Stimulated activated effector memory CD8-positive, alpha-beta T cell treated with anti-CD3 and anti-CD28 coated beads, Interleukin-12 subunit alpha, Interleukin-12 subunit beta, amount 100 ng/mL, for 72 hours (primary cell): ENCODE measurements around the gene MIDN.
A peak's percentile ranks its signal among the peaks of the same experiment; 100 is the strongest.

Source experiments
- ATAC-seq: fragments of 150-1000 bp; cut with Tn5 transposase; 2 replicates; pipeline ENCODE4 v1.10.0; 2021
- DNase-seq, 2 donors: peaks; one replicate each; pipeline ENCODE4 v3.0.0; 2021 to 2022; ENCODE audit warnings: low spot score in 2 of 2
- H3K27ac Mint-ChIP-seq: one replicate; pipeline ENCODE4 v1.8.0; 2022; ENCODE audit warnings: mild to moderate bottlenecking, mixed read lengths
- H3K36me3 Mint-ChIP-seq: one replicate; pipeline ENCODE4 v1.8.0; 2022; ENCODE audit warnings: mild to moderate bottlenecking, mixed read lengths
- H3K4me1 Mint-ChIP-seq: one replicate; pipeline ENCODE4 v1.8.0; 2022; ENCODE audit warnings: mixed read lengths
- H3K4me3 Mint-ChIP-seq: one replicate; pipeline ENCODE4 v1.8.0; 2022; ENCODE audit warnings: mild to moderate bottlenecking, mixed read lengths
- H3K9me3 Mint-ChIP-seq: one replicate; pipeline ENCODE4 v1.8.0; 2022; ENCODE audit warnings: mixed read lengths

MIDN gene

DNA sequence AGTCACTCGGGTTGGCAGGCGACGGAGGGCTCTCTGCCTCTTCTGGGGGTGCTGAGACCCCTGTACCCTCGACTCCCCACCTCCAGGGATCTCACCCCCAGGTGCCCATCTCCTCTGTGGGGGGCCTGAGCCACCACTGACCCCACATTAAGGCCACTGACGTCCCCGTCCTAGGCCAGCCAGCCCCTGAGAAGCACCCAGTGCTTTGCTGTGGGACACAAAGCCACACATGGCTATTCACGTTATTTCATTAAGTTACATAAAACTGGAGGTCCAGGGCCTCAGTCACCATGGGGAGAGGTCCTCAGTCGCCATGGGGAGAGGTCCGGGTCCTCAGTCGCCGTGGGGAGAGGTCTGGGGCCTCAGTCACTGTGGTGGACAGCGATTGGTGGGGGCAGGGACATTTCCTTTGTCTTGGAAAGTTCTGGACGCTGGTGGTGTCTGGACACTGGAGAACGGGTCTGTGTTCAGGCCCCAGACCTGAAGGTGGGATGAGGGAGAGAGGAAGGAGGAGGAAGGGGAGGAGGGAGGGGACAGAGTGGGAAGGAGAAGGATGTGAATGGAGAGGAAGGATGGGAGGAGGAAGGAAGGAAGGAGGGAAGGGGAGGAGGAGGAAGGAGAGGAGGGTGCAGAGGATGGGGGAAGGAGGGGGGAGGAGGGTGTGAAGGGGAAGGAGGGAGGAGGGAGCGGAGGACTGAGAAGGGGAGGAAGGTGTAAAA is 33.3 kb downstream of the MIDN start:
- peak overlapping the region; percentile 63 for H3K27ac Mint-ChIP-seq
- DNase-seq (no peak), ATAC-seq (no peak)
- H3K4me3 Mint-ChIP-seq: no peak overlapping the region
- peaks cover 20% of the 10 kb centered on the region for H3K4me1 Mint-ChIP-seq
- peaks cover 37% of the 10 kb centered on the region for H3K36me3 Mint-ChIP-seq
- no peaks in the 10 kb centered on the region for H3K9me3 Mint-ChIP-seq

- peaks cover 18% of the 10 kb centered on the region for H3K4me1 Mint-ChIP-seq
- peaks cover 28% of the 10 kb centered on the region for H3K36me3 Mint-ChIP-seq
- DNase-seq: no peak
- H3K9me3 Mint-ChIP-seq: no peaks in the 10 kb centered on the region
- no peak overlapping the region for H3K4me3 Mint-ChIP-seq
- no peak overlapping the region for H3K27ac Mint-ChIP-seq
- ATAC-seq: no peak
Observed at GRCh38 chr19:1282588-1283206, 34.3 kb downstream of the MIDN start.

GRCh38 chr19:1283207-1283916 is 35.0 kb downstream of the MIDN start:
- DNase-seq (peak in 1 of 2 donors; percentile 57), ATAC-seq (no peak)
- peaks cover 21% of the 10 kb centered on the region for H3K36me3 Mint-ChIP-seq
- no peak overlapping the region for H3K27ac Mint-ChIP-seq
- H3K9me3 Mint-ChIP-seq: no peaks in the 10 kb centered on the region
- H3K4me1 Mint-ChIP-seq: peaks cover 18% of the 10 kb centered on the region
- H3K4me3 Mint-ChIP-seq: no peak overlapping the region

- ATAC-seq (no peak), DNase-seq (no peak)
- H3K9me3 Mint-ChIP-seq: no peaks in the 10 kb centered on the region
- no peak overlapping the region for H3K27ac Mint-ChIP-seq
- H3K36me3 Mint-ChIP-seq: peaks cover 16% of the 10 kb centered on the region
- peaks cover 18% of the 10 kb centered on the region for H3K4me1 Mint-ChIP-seq
- H3K4me3 Mint-ChIP-seq: peak overlapping the region; percentile 46
Observed at GRCh38 chr19:1283917-1284292, 35.5 kb downstream of the MIDN start.

DNA sequence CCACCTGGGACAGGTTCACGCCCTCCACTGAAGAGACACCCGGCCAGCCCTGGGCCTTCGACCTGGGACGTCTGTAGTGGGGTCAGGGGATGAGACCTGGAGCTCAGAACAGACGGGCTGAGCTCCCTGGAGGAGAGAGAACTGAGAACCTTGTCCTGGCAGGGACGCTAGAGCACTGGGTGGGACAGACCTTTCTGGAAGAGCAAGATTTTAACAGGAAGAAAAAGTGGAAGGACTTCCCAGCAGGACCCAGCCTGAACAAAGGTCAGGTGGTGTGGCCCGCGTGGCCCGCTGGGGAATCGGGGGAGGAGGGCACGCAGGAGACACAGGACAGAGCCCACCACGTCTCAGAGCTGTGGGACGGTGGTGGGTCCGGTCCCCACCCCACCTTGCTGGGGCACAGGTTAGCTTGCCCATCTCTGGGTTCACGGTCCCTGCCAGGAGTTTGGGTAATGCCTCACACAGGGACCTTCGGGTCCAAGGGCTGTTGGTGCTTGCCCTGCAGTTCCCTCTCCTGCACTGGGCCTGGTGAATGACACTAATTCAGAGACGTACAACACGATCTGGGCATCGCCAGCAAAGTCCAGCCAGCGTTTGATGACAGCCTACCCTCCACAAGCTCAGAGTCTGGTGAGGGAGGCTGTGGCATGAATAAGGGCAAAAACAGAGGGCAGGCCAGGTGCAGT is 36.1 kb downstream of the MIDN start:
- no peak overlapping the region for H3K27ac Mint-ChIP-seq
- H3K4me3 Mint-ChIP-seq: peak overlapping the region; percentile 46
- no peak for ATAC-seq
- peaks cover 16% of the 10 kb centered on the region for H3K4me1 Mint-ChIP-seq
- no peak for DNase-seq
- peaks cover 10% of the 10 kb centered on the region for H3K36me3 Mint-ChIP-seq
- H3K9me3 Mint-ChIP-seq: no peaks in the 10 kb centered on the region

DNA sequence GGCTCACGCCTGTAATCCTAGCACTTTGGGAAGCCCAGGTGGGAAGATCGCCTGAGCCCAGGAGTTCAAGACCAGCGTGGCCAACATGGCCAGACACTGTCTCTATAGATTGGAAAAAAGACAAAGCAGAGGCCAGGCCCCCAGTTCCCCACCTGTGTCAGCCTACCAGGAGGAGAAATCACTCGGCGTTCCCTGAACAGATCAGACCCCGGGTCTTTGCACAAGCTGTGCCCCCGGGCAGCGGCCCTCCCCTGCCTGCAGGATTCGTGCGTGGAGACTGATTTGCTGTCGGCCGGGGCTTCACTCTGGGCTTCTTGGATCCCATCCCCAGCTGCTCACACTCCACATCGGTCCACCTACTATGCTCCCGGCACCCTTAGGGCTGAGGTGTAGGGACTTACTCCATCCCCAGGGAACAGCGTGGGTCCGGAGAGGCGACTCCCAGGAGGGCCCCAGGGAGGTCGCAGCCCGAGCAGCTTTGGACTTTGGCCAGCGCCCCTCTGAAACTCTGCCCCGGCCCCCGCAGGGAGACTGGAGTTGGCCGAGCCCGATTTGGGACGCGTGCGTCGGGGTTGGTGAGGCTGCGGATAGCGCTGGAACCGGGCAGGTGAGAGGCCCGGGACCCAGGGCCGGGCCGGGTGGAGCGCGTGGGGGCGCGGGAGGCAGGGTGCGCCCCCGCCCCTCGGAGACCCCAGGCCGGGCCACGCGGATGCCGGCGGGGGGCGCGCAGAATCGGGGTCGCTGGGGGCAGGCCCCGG is 36.8 kb downstream of the MIDN start:
- peaks cover 6% of the 10 kb centered on the region for H3K36me3 Mint-ChIP-seq
- peak overlapping the region; percentile 46 for H3K4me3 Mint-ChIP-seq
- peaks cover 9% of the 10 kb centered on the region for H3K4me1 Mint-ChIP-seq
- H3K9me3 Mint-ChIP-seq: no peaks in the 10 kb centered on the region
- ATAC-seq: no peak
- peak in 1 of 2 donors; percentile 57 for DNase-seq
- H3K27ac Mint-ChIP-seq: no peak overlapping the region

DNA sequence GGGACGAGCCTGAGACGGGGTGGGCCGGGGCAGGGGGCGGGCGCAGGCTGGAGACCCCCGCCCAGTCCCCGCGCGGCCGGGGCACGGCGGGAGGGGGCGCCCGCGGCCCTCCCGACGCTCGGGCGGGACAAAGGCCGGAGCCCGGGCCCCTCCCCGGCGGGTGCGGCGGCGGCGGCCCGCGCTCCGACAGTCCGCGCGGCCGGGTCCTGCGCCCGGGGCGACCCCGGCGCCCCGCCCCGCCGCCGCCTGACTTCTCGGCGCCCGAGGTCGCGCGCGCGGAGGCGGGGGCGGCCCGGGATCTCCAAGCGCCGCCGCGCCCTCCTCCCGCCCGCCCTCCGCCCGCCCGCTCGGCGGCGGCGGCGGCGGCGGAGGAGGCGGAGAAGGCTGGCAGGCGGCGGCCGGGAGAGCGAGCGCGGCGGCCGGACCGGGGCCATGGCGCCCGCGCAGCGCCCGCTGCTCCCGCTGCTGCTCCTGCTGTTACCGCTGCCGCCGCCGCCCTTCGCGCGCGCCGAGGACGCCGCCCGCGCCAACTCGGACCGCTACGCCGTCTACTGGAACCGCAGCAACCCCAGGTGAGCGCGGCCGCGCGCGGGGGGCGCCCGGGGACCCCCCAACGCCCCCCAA is 37.5 kb downstream of the MIDN start, which contains the start of gene EFNA2:
EFNA2 (plus strand) TSS at position 137 of the 624 bp plus-strand sequence; CDS start at position 433, 296 bp downstream.
- no peak for DNase-seq
- no peak for ATAC-seq

DNA sequence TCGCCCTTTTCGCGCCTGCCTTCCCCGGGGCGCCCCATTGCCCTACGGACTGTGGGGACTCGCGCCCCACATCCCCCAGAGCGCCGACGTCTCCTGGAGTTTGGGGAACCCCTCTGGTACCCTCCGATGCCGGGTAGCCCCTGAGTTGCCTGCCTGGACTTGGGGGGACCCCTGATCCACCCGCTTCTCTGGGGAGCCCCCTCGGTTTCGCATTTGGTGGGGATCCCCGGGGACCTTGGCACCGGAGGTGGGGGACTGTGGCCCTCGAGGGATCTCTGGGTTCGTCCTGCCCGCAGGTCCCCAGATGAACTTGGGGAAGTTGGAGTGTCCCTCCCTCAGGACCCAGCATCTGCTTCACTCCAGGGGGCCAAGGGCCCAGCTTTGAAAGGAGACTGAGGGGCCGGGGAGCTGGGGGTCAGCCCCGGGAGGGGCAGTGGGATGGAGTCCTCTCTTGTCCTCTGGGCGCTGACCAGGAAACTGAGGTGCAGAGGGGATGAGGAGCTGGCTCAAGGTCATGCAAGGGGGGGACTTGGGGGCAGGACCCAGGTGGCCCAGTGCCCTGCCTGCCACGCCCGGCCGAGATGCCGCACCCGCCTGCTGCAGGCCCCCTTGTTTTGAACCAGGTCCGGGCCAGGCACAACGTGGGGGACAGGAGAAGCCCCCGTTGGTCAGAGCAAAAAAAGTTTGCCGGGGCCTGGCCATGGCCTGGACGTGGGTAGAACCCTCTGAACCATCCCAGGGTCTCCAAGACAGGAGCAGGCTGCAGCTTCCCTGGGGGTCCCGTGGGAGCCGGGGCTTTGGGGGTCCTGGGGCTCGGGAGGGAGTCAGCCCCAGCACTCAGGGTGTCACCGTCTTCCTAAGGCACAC is 38.3 kb downstream of the MIDN start:
- H3K4me1 Mint-ChIP-seq: peaks cover 6% of the 10 kb centered on the region
- ATAC-seq (no peak), DNase-seq (no peak)
- H3K4me3 Mint-ChIP-seq: peak overlapping the region; percentile 65
- peaks cover 3% of the 10 kb centered on the region for H3K36me3 Mint-ChIP-seq
- no peak overlapping the region for H3K27ac Mint-ChIP-seq
- no peaks in the 10 kb centered on the region for H3K9me3 Mint-ChIP-seq

More for the DNA sequence above, 37.5 kb downstream of the MIDN start, which contains the start of gene EFNA2:
- H3K4me1 Mint-ChIP-seq: peaks cover 6% of the 10 kb centered on the region
- H3K9me3 Mint-ChIP-seq: no peaks in the 10 kb centered on the region
- H3K4me3 Mint-ChIP-seq: peak within 1 kb of the TSS; percentile 65
- peaks cover 6% of the 10 kb centered on the region for H3K36me3 Mint-ChIP-seq
- no peak within 1 kb of the TSS for H3K27ac Mint-ChIP-seq

- DNase-seq (no peak), ATAC-seq (no peak)
- H3K4me1 Mint-ChIP-seq: peaks cover 6% of the 10 kb centered on the region
- H3K9me3 Mint-ChIP-seq: no peaks in the 10 kb centered on the region
- H3K36me3 Mint-ChIP-seq: no peaks in the 10 kb centered on the region
- H3K4me3 Mint-ChIP-seq: no peak overlapping the region
- H3K27ac Mint-ChIP-seq: no peak overlapping the region
Observed at GRCh38 chr19:1287354-1288225, 39.2 kb downstream of the MIDN start.

DNA sequence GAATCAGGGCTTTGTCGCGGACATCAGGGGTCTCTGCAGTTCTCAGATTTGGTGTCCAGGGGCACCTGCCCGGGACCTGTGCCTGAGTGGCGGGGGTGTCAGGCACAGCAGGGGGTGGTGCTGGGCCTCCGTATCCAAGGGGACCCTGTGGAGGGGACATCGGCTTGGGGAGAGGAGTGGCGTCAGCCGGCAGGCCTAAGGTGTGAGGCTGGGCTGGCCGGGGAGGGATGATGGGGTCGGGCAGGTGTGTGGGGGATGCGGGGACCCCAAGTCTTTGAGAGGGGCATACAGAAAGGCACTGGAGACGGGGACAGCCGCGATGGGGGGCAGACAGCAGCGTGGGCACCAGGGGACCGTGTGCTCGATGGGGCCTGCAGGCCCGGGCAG is 39.8 kb downstream of the MIDN start:
- H3K27ac Mint-ChIP-seq: no peak overlapping the region
- H3K9me3 Mint-ChIP-seq: no peaks in the 10 kb centered on the region
- ATAC-seq (no peak), DNase-seq (no peak)
- H3K4me1 Mint-ChIP-seq: peaks cover 6% of the 10 kb centered on the region
- no peak overlapping the region for H3K4me3 Mint-ChIP-seq
- H3K36me3 Mint-ChIP-seq: no peaks in the 10 kb centered on the region

DNA sequence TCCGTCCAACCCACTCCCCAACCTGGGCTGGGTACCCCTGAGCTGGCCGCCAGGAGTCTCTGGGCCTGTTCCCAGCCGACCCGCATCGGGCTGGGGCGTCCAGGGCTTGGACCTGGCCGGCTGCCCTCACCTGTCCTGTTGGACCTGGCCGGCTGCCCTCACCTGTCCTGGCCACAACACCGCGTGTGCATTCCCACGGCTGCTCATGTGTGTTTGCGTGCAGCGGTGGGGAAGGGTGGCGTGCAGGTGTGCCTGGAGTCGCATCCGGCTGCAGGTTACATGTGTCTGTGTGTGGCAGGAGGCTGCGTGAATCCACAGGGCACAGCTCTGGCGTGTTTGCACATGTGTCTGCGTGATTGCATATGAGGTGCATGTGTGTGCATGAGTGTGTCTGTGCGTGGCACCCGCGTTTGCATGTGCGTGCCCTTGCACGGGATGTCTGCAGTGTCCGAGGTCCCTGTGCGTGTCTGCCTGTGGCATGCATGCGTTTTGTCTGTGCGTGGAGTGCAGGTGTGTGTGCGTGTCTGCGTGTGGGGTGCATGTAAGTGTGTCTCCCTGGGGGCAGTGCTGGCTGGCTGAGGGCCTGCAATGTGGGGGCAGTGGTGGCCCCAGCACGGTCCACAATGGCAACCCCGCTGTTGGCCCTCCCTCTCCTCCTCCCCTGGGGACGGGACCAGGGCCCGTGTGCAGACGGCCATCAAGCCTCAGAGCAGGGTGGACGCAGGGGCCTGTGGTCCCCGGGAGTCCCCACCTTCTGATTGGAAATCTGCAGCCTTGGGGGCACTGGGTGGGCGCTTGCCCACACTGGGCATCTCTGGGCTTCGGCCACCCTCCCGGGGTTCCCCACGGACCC is 40.7 kb downstream of the MIDN start:
- H3K9me3 Mint-ChIP-seq: no peaks in the 10 kb centered on the region
- ATAC-seq (peak; percentile 5), DNase-seq (no peak)
- H3K4me1 Mint-ChIP-seq: peaks cover 6% of the 10 kb centered on the region
- H3K4me3 Mint-ChIP-seq: no peak overlapping the region
- no peak overlapping the region for H3K27ac Mint-ChIP-seq
- H3K36me3 Mint-ChIP-seq: no peaks in the 10 kb centered on the region

DNA sequence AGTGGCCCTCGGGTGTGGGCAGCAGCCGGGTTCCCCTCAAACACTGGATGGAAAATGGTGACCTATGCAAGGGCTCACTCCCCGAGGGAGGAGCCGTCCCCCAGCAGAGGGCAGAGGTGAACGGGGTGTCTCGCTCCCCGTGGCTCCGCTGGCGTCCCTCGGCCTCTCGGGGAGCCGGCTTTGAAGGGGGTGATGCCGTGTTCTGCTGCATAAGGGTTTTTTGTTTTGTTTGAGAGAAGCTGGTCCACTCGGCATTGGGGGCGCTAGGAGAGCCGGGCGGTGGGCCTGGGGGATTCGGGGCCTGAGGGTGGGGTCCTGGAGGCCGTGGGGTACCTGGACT is 41.3 kb downstream of the MIDN start:
- peaks cover 6% of the 10 kb centered on the region for H3K4me1 Mint-ChIP-seq
- no peaks in the 10 kb centered on the region for H3K36me3 Mint-ChIP-seq
- H3K27ac Mint-ChIP-seq: no peak overlapping the region
- no peak overlapping the region for H3K4me3 Mint-ChIP-seq
- no peak for DNase-seq
- ATAC-seq: no peak
- no peaks in the 10 kb centered on the region for H3K9me3 Mint-ChIP-seq
